ENCODE data around the gene ARHGAP6.

ARHGAP6 gene

GRCh38 chrX:11450354-11450753 lies 215.4 kb downstream of the ARHGAP6 start:
- Histone ChIP-seq H3K27me3 (ENCODE audit: low read depth, low read length) (no peaks in the 10 kb centered on the region), H3K27ac (ENCODE audit: low read length) (no peak overlapping the region), H3K9me3 (ENCODE audit: control insufficient read depth in 1 of 2, low read length in 2 of 2) (no peaks in the 10 kb centered on the region), H3K4me3 (ENCODE audit: low read depth in 1 of 2, low read length in 2 of 2) (no peak overlapping the region), H3K4me1 (ENCODE audit: control insufficient read depth in 1 of 2, insufficient read depth in 2 of 2, low read length in 2 of 2) (peaks cover 0 to 7% of the 10 kb centered on the region in 2 donors), H3K36me3 (ENCODE audit: control insufficient read depth in 1 of 2, insufficient read depth in 2 of 2, low read length in 2 of 2) (no peaks in the 10 kb centered on the region)

DNA sequence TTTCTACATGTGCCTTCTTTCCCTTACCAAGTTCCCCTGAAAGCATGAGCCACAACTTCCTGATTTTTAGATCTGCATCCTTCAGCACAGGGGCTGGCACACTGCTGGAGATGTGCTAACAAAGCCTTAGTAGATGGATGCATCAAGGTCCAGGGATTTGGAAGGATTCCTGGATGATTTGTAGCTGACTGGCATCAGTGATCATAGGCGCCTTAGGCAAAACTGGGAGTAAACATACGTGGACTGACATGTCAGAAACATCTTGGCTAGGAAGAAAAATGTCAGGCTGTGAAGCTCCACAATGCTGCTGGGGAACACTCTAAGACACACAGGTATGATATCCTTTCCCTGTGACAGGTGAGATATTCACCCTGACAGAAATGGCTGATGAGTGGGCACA lies 216.1 kb downstream of the ARHGAP6 start:
- H3K9me3 ChIP-seq (ENCODE audit: control insufficient read depth in 1 of 2, low read length in 2 of 2) = no peaks in the 10 kb centered on the region
- H3K36me3 ChIP-seq (ENCODE audit: control insufficient read depth in 1 of 2, insufficient read depth in 2 of 2, low read length in 2 of 2) = no peaks in the 10 kb centered on the region
- H3K4me3 ChIP-seq (ENCODE audit: low read depth in 1 of 2, low read length in 2 of 2) = no peak overlapping the region
- H3K27me3 ChIP-seq (ENCODE audit: low read depth, low read length) = no peaks in the 10 kb centered on the region
- peaks cover 0 to 7% of the 10 kb centered on the region in 2 donors for H3K4me1 ChIP-seq (ENCODE audit: control insufficient read depth in 1 of 2, insufficient read depth in 2 of 2, low read length in 2 of 2)
- no peak overlapping the region for H3K27ac ChIP-seq (ENCODE audit: low read length)

GRCh38 chrX:11447418-11447817 lies 218.3 kb downstream of the ARHGAP6 start:
- H3K27ac ChIP-seq (ENCODE audit: low read length) = no peak overlapping the region
- H3K9me3 ChIP-seq (ENCODE audit: control insufficient read depth in 1 of 2, low read length in 2 of 2) = no peaks in the 10 kb centered on the region
- no peaks in the 10 kb centered on the region for H3K27me3 ChIP-seq (ENCODE audit: low read depth, low read length)
- H3K4me3 ChIP-seq (ENCODE audit: low read depth in 1 of 2, low read length in 2 of 2) = no peak overlapping the region
- no peaks in the 10 kb centered on the region for H3K36me3 ChIP-seq (ENCODE audit: control insufficient read depth in 1 of 2, insufficient read depth in 2 of 2, low read length in 2 of 2)
- H3K4me1 ChIP-seq (ENCODE audit: control insufficient read depth in 1 of 2, insufficient read depth in 2 of 2, low read length in 2 of 2) = peaks cover 0 to 4% of the 10 kb centered on the region in 2 donors

GRCh38 chrX:11446949-11447348 lies 218.8 kb downstream of the ARHGAP6 start:
- no peak overlapping the region for H3K27ac ChIP-seq (ENCODE audit: low read length)
- H3K36me3 ChIP-seq (ENCODE audit: control insufficient read depth in 1 of 2, insufficient read depth in 2 of 2, low read length in 2 of 2) = no peaks in the 10 kb centered on the region
- H3K9me3 ChIP-seq (ENCODE audit: control insufficient read depth in 1 of 2, low read length in 2 of 2) = no peaks in the 10 kb centered on the region
- peaks cover 0 to 4% of the 10 kb centered on the region in 2 donors for H3K4me1 ChIP-seq (ENCODE audit: control insufficient read depth in 1 of 2, insufficient read depth in 2 of 2, low read length in 2 of 2)
- no peaks in the 10 kb centered on the region for H3K27me3 ChIP-seq (ENCODE audit: low read depth, low read length)
- H3K4me3 ChIP-seq (ENCODE audit: low read depth in 1 of 2, low read length in 2 of 2) = no peak overlapping the region

GRCh38 chrX:11446336-11446735 lies 219.4 kb downstream of the ARHGAP6 start:
- no peaks in the 10 kb centered on the region for H3K9me3 ChIP-seq (ENCODE audit: control insufficient read depth in 1 of 2, low read length in 2 of 2)
- peaks cover 0 to 4% of the 10 kb centered on the region in 2 donors for H3K4me1 ChIP-seq (ENCODE audit: control insufficient read depth in 1 of 2, insufficient read depth in 2 of 2, low read length in 2 of 2)
- H3K36me3 ChIP-seq (ENCODE audit: control insufficient read depth in 1 of 2, insufficient read depth in 2 of 2, low read length in 2 of 2) = no peaks in the 10 kb centered on the region
- H3K4me3 ChIP-seq (ENCODE audit: low read depth in 1 of 2, low read length in 2 of 2) = no peak overlapping the region
- no peak overlapping the region for H3K27ac ChIP-seq (ENCODE audit: low read length)
- H3K27me3 ChIP-seq (ENCODE audit: low read depth, low read length) = no peaks in the 10 kb centered on the region

- Histone ChIP-seq H3K4me3 (ENCODE audit: low read depth in 1 of 2, low read length in 2 of 2) (no peak overlapping the region), H3K36me3 (ENCODE audit: control insufficient read depth in 1 of 2, insufficient read depth in 2 of 2, low read length in 2 of 2) (no peaks in the 10 kb centered on the region), H3K4me1 (ENCODE audit: control insufficient read depth in 1 of 2, insufficient read depth in 2 of 2, low read length in 2 of 2) (peaks cover 0 to 4% of the 10 kb centered on the region in 2 donors), H3K27ac (ENCODE audit: low read length) (no peak overlapping the region), H3K27me3 (ENCODE audit: low read depth, low read length) (no peaks in the 10 kb centered on the region), H3K9me3 (ENCODE audit: control insufficient read depth in 1 of 2, low read length in 2 of 2) (no peaks in the 10 kb centered on the region)
Observed at GRCh38 chrX:11445540-11445939, 220.2 kb downstream of the ARHGAP6 start.

GRCh38 chrX:11444052-11444451 lies 221.7 kb downstream of the ARHGAP6 start:
- Histone ChIP-seq H3K4me1 (ENCODE audit: control insufficient read depth in 1 of 2, insufficient read depth in 2 of 2, low read length in 2 of 2) (peaks cover 0 to 12% of the 10 kb centered on the region in 2 donors), H3K9me3 (ENCODE audit: control insufficient read depth in 1 of 2, low read length in 2 of 2) (no peaks in the 10 kb centered on the region), H3K36me3 (ENCODE audit: control insufficient read depth in 1 of 2, insufficient read depth in 2 of 2, low read length in 2 of 2) (no peaks in the 10 kb centered on the region), H3K27me3 (ENCODE audit: low read depth, low read length) (no peaks in the 10 kb centered on the region), H3K4me3 (ENCODE audit: low read depth in 1 of 2, low read length in 2 of 2) (no peak overlapping the region), H3K27ac (ENCODE audit: low read length) (no peak overlapping the region)

GRCh38 chrX:11439846-11440245 lies 225.9 kb downstream of the ARHGAP6 start:
- Histone ChIP-seq H3K4me3 (ENCODE audit: low read depth in 1 of 2, low read length in 2 of 2) (no peak overlapping the region), H3K27me3 (ENCODE audit: low read depth, low read length) (no peaks in the 10 kb centered on the region), H3K27ac (ENCODE audit: low read length) (no peak overlapping the region), H3K36me3 (ENCODE audit: control insufficient read depth in 1 of 2, insufficient read depth in 2 of 2, low read length in 2 of 2) (no peaks in the 10 kb centered on the region), H3K4me1 (ENCODE audit: control insufficient read depth in 1 of 2, insufficient read depth in 2 of 2, low read length in 2 of 2) (peaks cover 0 to 9% of the 10 kb centered on the region in 2 donors), H3K9me3 (ENCODE audit: control insufficient read depth in 1 of 2, low read length in 2 of 2) (no peaks in the 10 kb centered on the region)

DNA sequence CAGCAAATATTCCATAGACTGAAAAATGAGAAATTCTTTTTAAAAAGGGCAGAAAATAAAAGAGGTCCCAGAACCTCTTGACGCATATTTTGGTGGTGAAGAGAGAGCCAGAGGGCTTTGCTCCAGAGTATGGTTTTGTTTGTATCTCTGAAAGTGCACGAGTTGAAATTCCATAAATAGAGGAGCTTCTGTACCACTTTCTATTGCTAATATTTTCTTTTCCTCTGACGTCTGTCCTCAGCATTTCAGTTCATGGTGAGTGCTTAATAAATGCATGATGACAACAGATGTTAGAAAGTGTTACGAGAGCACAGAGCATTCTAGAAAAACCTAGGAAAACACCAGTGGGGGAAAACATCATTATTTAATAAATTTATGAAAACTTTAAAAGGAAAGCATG lies 227.0 kb downstream of the ARHGAP6 start:
- Histone ChIP-seq H3K4me3 (ENCODE audit: low read depth in 1 of 2, low read length in 2 of 2) (no peak overlapping the region), H3K27ac (ENCODE audit: low read length) (peak overlapping the region; percentile 17), H3K9me3 (ENCODE audit: control insufficient read depth in 1 of 2, low read length in 2 of 2) (no peaks in the 10 kb centered on the region), H3K36me3 (ENCODE audit: control insufficient read depth in 1 of 2, insufficient read depth in 2 of 2, low read length in 2 of 2) (no peaks in the 10 kb centered on the region), H3K27me3 (ENCODE audit: low read depth, low read length) (no peaks in the 10 kb centered on the region), H3K4me1 (ENCODE audit: control insufficient read depth in 1 of 2, insufficient read depth in 2 of 2, low read length in 2 of 2) (peaks cover 0 to 12% of the 10 kb centered on the region in 2 donors)

DNA sequence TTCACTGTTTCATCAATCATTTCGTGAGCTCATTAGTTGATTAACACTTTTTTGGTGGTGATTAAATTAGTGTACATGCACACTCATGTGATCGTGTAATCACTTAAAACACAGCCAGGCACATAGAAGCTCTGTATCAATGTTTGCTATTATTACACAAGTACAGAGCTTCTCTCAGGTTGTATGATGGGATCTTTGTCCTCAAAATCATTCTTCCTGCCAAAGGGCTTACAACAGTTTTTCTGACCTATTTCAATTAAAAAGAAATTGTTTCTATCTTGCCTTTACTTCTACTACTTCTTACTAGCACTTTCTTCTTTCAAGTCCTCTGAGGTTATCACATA lies 227.4 kb downstream of the ARHGAP6 start:
- H3K27ac ChIP-seq (ENCODE audit: low read length) = peak overlapping the region; percentile 17
- H3K27me3 ChIP-seq (ENCODE audit: low read depth, low read length) = no peaks in the 10 kb centered on the region
- H3K4me1 ChIP-seq (ENCODE audit: control insufficient read depth in 1 of 2, insufficient read depth in 2 of 2, low read length in 2 of 2) = peaks cover 0 to 12% of the 10 kb centered on the region in 2 donors
- H3K9me3 ChIP-seq (ENCODE audit: control insufficient read depth in 1 of 2, low read length in 2 of 2) = no peaks in the 10 kb centered on the region
- H3K4me3 ChIP-seq (ENCODE audit: low read depth in 1 of 2, low read length in 2 of 2) = no peak overlapping the region
- no peaks in the 10 kb centered on the region for H3K36me3 ChIP-seq (ENCODE audit: control insufficient read depth in 1 of 2, insufficient read depth in 2 of 2, low read length in 2 of 2)

DNA sequence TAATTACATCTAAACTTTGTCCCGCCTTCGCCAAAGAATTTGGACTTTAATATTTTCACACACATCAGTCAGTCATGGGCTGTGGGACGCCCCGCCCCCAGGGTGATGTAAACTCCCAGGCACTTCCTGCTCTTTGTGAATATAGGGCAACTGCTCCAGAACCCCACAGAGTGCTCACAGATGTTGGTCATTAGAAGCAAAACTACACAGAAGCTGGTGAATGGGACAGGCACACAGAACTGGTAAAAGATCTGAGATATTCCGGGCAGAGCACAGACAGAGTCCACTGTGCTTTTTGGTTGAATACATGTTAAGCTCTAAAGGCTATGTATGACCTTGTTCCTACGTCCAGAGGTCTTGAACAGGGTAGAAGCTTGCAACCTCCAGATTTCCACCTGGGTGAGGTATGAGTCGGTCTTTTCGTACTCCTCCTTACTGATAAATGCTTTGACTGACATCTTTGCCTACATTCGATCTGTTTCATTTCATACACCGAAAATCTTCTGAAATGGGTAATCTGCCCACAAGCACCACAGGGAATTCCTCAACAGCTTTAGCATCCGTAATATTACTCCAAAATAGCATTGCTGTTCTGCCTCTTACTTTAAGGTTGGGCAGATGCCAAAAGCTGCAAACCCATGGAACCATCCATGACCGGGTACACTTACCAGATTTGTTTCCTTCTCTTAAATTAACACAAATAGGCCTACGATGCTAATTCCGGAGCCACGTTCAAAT lies 227.9 kb downstream of the ARHGAP6 start:
- H3K4me3 ChIP-seq (ENCODE audit: low read depth in 1 of 2, low read length in 2 of 2) = no peak overlapping the region
- H3K27me3 ChIP-seq (ENCODE audit: low read depth, low read length) = no peaks in the 10 kb centered on the region
- no peaks in the 10 kb centered on the region for H3K36me3 ChIP-seq (ENCODE audit: control insufficient read depth in 1 of 2, insufficient read depth in 2 of 2, low read length in 2 of 2)
- peaks cover 0 to 14% of the 10 kb centered on the region in 2 donors for H3K4me1 ChIP-seq (ENCODE audit: control insufficient read depth in 1 of 2, insufficient read depth in 2 of 2, low read length in 2 of 2)
- peak overlapping the region; percentile 17 for H3K27ac ChIP-seq (ENCODE audit: low read length)
- no peaks in the 10 kb centered on the region for H3K9me3 ChIP-seq (ENCODE audit: control insufficient read depth in 1 of 2, low read length in 2 of 2)

- Histone ChIP-seq H3K9me3 (ENCODE audit: control insufficient read depth in 1 of 2, low read length in 2 of 2) (no peaks in the 10 kb centered on the region), H3K4me1 (ENCODE audit: control insufficient read depth in 1 of 2, insufficient read depth in 2 of 2, low read length in 2 of 2) (peaks cover 6 to 14% of the 10 kb centered on the region in 2 donors), H3K27ac (ENCODE audit: low read length) (no peak overlapping the region), H3K27me3 (ENCODE audit: low read depth, low read length) (no peaks in the 10 kb centered on the region), H3K4me3 (ENCODE audit: low read depth in 1 of 2, low read length in 2 of 2) (no peak overlapping the region), H3K36me3 (ENCODE audit: control insufficient read depth in 1 of 2, insufficient read depth in 2 of 2, low read length in 2 of 2) (no peaks in the 10 kb centered on the region)
Observed at GRCh38 chrX:11435568-11435967, 230.2 kb downstream of the ARHGAP6 start.
